Measurements from ENCODE around the gene LNPK. TPM values are rescaled to one million over a fixed set of nuclear protein-coding genes. Genes with fewer than 3 reads are reported as not detected.

LNPK gene
- total RNA-seq, 4 donors from 2014 or later, result 23.1 to 36.1 (median 25.8) TPM

DNA sequence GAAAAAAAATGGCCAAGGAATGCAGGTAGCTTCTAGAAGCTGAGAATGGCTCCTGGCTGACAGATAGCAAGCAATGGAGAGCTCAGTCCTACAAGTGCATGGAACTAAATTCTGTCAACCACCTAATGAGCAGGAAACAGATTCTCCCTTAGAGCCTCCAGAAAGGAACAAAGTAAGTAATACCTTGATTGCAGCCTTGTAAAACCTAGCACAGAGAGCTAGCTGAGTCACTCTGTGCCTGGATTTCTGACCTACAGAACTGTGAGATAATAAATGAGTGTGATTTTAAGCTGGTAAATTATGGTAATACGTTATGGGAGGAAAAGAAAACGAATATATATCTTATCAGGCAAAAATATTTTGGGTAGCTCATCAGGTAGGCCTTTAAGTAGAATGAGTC, 7.4 kb upstream of the LNPK start:
- DNase-seq (ENCODE audit: low spot score in 2 of 2), result no peak

DNA sequence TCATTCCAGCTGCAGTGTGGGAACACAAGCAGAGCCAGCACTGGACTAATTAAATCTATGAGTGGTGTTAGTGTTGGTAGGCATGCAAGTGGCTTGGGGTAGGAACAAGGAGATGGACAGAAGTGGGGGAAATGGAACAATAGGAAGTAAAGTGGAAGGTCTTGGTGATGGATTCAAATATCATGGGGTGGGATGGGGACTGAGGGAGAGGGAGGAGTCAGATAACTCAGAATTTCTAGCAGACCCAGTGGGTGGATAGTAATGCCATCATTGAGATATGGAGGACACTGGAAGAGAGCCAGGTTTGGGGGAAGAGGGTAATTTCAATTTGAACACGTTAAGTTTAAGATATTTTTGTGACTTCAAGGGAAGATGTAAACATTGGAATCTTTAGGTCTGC, 2.9 kb upstream of the LNPK start:
- H3K36me3 ChIP-seq, result no peaks in the 10 kb centered on the region
- no peak for DNase-seq (ENCODE audit: low spot score in 2 of 2)
- 66% methylated on average over 1 of the region's 1 CpG for WGBS
- H3K4me1 ChIP-seq, result peaks cover 21% of the 10 kb centered on the region
- H3K9me3 ChIP-seq, result no peaks in the 10 kb centered on the region
- no peak overlapping the region for H3K27ac ChIP-seq
- no peaks in the 10 kb centered on the region for H3K27me3 ChIP-seq
- TF ChIP-seq POLR2A (IDR thresholded peaks at IDR 0.05) (no peak), POLR2AphosphoS5 (IDR thresholded peaks at IDR 0.05) (no peak), EP300 (IDR thresholded peaks at IDR 0.05) (no peak)
- TF ChIP-seq, protein P1, sequence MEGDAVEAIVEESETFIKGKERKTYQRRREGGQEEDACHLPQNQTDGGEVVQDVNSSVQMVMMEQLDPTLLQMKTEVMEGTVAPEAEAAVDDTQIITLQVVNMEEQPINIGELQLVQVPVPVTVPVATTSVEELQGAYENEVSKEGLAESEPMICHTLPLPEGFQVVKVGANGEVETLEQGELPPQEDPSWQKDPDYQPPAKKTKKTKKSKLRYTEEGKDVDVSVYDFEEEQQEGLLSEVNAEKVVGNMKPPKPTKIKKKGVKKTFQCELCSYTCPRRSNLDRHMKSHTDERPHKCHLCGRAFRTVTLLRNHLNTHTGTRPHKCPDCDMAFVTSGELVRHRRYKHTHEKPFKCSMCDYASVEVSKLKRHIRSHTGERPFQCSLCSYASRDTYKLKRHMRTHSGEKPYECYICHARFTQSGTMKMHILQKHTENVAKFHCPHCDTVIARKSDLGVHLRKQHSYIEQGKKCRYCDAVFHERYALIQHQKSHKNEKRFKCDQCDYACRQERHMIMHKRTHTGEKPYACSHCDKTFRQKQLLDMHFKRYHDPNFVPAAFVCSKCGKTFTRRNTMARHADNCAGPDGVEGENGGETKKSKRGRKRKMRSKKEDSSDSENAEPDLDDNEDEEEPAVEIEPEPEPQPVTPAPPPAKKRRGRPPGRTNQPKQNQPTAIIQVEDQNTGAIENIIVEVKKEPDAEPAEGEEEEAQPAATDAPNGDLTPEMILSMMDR (IDR thresholded peaks at IDR 0.05), result no peak
- H3K4me3 ChIP-seq, result no peak overlapping the region

More for the DNA sequence above, 7.4 kb upstream of the LNPK start:
- Histone ChIP-seq H3K4me1 (no peaks in the 10 kb centered on the region), H3K27ac (no peak overlapping the region), H3K9me3 (no peaks in the 10 kb centered on the region), H3K4me3 (no peak overlapping the region), H3K27me3 (no peaks in the 10 kb centered on the region), H3K36me3 (no peaks in the 10 kb centered on the region)
- no peak for TF ChIP-seq POLR2A (IDR thresholded peaks at IDR 0.05)
- TF ChIP-seq EP300 (IDR thresholded peaks at IDR 0.05), result no peak
- TF ChIP-seq, protein P1 (IDR thresholded peaks at IDR 0.05), result no peak
- no peak for TF ChIP-seq POLR2AphosphoS5 (IDR thresholded peaks at IDR 0.05)
- WGBS, result 93% methylated on average over 2 of the region's 2 CpGs

DNA sequence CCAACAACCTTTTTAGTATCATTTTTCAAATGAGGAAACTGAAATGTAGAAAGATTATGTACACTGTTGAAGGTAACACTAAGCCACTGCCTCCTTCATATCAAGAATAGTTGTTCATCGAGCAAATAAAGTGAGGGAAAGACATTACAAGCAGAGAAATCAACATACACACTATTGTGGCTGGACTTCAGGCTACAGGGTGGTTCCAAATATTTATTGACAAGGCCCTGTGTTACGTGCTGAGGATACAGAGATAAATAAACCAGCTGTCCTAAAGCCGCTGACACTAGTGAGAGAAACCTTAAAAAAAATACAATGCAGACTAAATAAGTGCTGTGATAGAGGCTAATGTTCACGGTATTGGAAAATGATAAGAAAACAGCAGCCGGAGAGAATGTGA, 1.9 kb upstream of the LNPK start:
- no peaks in the 10 kb centered on the region for H3K9me3 ChIP-seq
- no peak for TF ChIP-seq POLR2AphosphoS5 (IDR thresholded peaks at IDR 0.05)
- no peaks in the 10 kb centered on the region for H3K36me3 ChIP-seq
- H3K4me1 ChIP-seq, result peaks cover 22% of the 10 kb centered on the region
- no peaks in the 10 kb centered on the region for H3K27me3 ChIP-seq
- no peak overlapping the region for H3K4me3 ChIP-seq
- WGBS, result 96% methylated on average over 5 of the region's 5 CpGs
- no peak overlapping the region for H3K27ac ChIP-seq
- no peak for DNase-seq (ENCODE audit: low spot score in 2 of 2)

DNA sequence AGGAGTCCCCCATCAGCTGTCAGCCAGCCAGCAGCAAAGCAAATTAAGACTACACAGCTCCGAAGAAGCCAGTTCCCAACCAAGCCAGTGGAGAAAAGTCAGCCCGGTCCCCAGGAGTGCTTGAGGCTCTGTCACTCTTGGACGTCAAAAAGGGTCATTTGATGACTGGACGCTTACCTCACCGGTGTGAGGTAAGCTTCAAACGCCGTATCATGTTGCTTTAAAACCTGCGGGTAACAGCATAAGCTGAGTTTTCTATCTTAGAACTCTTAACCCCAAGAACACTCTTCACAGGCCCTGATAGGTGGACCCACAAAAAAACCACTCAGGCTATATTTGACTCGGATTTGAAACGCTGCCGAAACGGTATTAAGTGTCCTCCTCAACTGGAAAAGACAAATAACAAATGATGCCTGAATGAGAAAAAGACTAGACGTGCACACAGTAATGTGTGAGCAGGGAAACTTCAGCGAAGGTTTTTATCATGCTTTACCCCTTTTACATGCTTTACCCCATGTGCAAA, 682 bp upstream of the LNPK start:
- Histone ChIP-seq H3K4me3 (peak overlapping the region; percentile 82), H3K36me3 (no peaks in the 10 kb centered on the region), H3K27me3 (no peaks in the 10 kb centered on the region), H3K27ac (peak overlapping the region; percentile 78), H3K4me1 (peaks cover 22% of the 10 kb centered on the region), H3K9me3 (no peaks in the 10 kb centered on the region)
- TF ChIP-seq, protein P1 (IDR thresholded peaks at IDR 0.05), result no peak
- no peak for TF ChIP-seq EP300 (IDR thresholded peaks at IDR 0.05)
- no peak for TF ChIP-seq POLR2AphosphoS5 (IDR thresholded peaks at IDR 0.05)
- TF ChIP-seq POLR2A (IDR thresholded peaks at IDR 0.05), result no peak
- DNase-seq (ENCODE audit: low spot score in 2 of 2), result peak in 1 of 2 donors; percentile 66
- 16% methylated on average over 14 of the region's 14 CpGs for WGBS

DNA sequence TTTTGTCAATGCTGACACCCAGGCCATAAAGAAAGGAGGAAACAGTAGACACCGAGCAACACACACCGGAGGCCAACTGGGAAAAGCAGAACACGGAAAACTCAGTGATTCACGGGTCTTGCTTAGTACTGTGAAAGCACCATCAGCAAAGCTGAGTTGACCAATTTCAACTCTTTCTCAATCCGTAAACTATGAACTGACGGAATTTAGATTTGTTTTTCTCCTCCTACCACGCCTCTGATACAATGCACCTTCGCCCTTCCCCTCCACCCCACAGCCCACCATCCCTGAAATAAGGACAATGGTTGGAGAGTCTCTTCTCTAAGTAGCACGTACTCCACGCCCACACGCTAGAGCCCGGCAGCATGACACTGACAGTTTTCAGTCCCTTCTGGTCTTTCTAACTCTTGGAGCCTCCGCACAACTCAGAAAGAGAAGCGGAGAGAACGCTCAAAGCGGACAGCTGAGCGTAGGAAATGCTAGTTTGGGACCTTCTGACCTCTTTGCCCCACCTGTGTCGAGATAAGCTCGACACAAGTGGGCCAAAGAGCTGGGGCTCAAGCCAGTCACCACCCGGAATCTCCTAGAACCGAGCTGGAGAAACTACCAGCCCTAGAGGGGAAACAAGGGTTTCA, 669 bp downstream of the LNPK start:
- Histone ChIP-seq H3K27ac (peak overlapping the region; percentile 78), H3K27me3 (no peaks in the 10 kb centered on the region), H3K36me3 (no peaks in the 10 kb centered on the region), H3K4me3 (peak overlapping the region; percentile 82), H3K4me1 (peaks cover 22% of the 10 kb centered on the region), H3K9me3 (no peaks in the 10 kb centered on the region)
- WGBS, result 1% methylated on average over 21 of the region's 21 CpGs
- TF ChIP-seq POLR2A (IDR thresholded peaks at IDR 0.05) (no peak), EP300 (IDR thresholded peaks at IDR 0.05) (no peak), POLR2AphosphoS5 (IDR thresholded peaks at IDR 0.05) (no peak)
- TF ChIP-seq, protein P1 (IDR thresholded peaks at IDR 0.05), result no peak
- DNase-seq (ENCODE audit: low spot score in 2 of 2), result peak in 1 of 2 donors; percentile 64
